ENCODE data around the gene CCDC184.

- TF ChIP-seq CTCF (IDR thresholded peaks at IDR 0.05; ENCODE audit: insufficient read depth, low read length, poor library complexity, severe bottlenecking) = peak; percentile 81
- no peak for TF ChIP-seq EZH2phosphoT487 (conservative IDR thresholded peaks at IDR 0.05; ENCODE audit: low read length)
Observed at GRCh38 chr12:48189331-48190125, 6.1 kb downstream of the CCDC184 start.

Measured in SU-DHL-6 (cell line).